ENCODE data around the gene MYORG.

MYORG gene

DNA sequence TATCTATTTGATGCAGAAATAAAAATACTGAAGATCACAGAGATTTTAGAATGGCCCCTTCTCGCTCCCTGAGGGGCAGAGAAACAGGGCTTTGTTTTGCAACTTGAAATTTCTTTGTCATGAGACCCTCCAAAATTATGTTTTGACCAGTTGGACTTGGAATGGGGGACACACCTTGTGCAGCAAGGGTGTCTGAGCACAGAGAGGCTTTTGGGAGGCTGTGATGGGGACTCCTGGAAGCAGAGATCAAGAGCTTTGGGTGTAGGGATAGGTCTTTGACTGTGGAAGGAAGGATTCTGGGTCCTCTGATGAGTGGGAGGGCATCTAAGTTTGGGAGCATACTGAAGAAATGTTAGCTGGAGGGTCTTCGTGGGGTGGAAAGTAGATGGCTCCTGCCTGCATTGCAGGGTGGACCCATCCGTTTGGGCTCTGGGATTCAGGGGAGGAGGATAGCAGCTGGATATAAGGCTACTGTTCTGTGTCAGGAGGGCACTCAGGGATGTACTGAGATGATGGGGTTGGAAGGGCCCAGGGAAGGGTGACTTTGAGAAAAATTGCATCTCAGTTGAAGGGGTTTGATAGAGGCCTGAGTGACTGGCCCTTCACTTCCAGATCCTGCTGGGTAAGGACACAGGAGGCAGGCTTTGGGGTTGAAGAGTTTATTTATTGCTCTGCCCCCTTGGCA, 1.8 kb upstream of the MYORG start:
- Histone ChIP-seq H3K4me1 (ENCODE audit: control insufficient read depth, insufficient read depth, low read length) (peaks cover 10% of the 10 kb centered on the region), H3K36me3 (ENCODE audit: control insufficient read depth, insufficient read depth, low read length) (no peaks in the 10 kb centered on the region), H3K9me3 (ENCODE audit: control insufficient read depth, low read length) (no peaks in the 10 kb centered on the region), H3K27ac (ENCODE audit: insufficient read depth, low read depth, low read length, poor library complexity, severe bottlenecking) (no peak overlapping the region), H3K4me3 (ENCODE audit: insufficient read depth, low read depth, low read length) (no peak overlapping the region), H3K27me3 (ENCODE audit: control insufficient read depth, insufficient read depth, low read length, poor library complexity, severe bottlenecking) (peaks cover 92% of the 10 kb centered on the region)
- 88 to 91% methylated on average over 3 of the region's 3 CpGs for WGBS, 2 experiments

DNA sequence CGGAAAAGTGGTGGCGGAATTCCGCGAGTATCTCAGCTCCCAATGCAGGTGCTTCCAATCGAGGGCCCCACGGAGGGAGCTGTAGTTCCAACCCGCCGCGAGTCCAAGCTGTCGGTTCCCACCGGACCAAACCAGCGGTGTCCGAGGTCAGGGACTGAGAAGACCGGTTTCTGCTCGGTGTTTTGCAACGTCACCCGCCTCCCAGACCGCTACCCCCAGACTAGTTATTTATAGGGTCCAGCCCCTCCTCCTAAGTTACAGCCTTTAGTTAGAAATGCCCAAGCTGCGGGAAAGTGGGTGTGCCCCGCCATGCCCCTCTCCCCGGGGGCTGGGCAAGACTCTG, 677 bp upstream of the MYORG start:
- WGBS, 2 experiments = 23 to 29% methylated on average over 19 to 21 of the region's 21 CpGs
- Histone ChIP-seq H3K27ac (ENCODE audit: insufficient read depth, low read depth, low read length, poor library complexity, severe bottlenecking) (no peak overlapping the region), H3K27me3 (ENCODE audit: control insufficient read depth, insufficient read depth, low read length, poor library complexity, severe bottlenecking) (peaks cover 83% of the 10 kb centered on the region), H3K4me3 (ENCODE audit: insufficient read depth, low read depth, low read length) (peak overlapping the region; percentile 44), H3K4me1 (ENCODE audit: control insufficient read depth, insufficient read depth, low read length) (peaks cover 10% of the 10 kb centered on the region), H3K9me3 (ENCODE audit: control insufficient read depth, low read length) (no peaks in the 10 kb centered on the region), H3K36me3 (ENCODE audit: control insufficient read depth, insufficient read depth, low read length) (no peaks in the 10 kb centered on the region)

DNA sequence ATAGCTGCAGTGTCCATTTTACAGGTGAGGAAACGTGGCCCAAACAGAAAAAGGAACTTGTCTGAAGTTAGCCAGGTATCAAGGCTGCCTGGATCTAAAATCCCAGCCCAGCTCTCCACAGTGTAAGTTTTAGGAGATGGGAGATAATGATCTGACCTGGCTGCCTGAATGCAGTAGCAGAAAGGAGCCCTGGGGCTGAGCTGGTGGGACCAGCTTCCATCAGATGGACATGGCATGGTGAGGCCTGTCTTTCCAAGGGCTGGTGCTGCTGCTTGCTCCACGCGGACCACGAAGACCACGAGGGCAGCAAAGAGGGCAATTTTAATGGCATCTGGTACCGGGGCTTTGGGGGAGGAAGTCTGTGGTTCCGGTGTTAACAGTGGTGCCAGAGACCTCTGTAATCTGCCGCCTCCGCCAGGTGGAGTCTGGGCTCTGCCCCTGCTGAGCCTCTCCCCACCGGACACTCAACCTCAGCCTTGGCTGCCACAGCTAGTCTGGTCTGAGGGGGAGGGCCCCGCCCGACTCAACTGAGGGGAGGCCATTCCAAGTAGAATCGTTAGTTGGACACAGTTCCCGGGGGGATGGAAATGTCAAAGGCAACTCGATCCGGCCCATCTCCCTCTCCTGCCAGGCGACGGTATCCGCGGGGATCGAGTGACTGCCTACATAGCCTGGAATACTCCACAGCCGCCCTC, 650 bp downstream of the MYORG start:
- Histone ChIP-seq H3K27ac (ENCODE audit: insufficient read depth, low read depth, low read length, poor library complexity, severe bottlenecking) (no peak overlapping the region), H3K27me3 (ENCODE audit: control insufficient read depth, insufficient read depth, low read length, poor library complexity, severe bottlenecking) (peaks cover 70% of the 10 kb centered on the region), H3K4me3 (ENCODE audit: insufficient read depth, low read depth, low read length) (peak overlapping the region; percentile 44), H3K9me3 (ENCODE audit: control insufficient read depth, low read length) (no peaks in the 10 kb centered on the region), H3K4me1 (ENCODE audit: control insufficient read depth, insufficient read depth, low read length) (peaks cover 6% of the 10 kb centered on the region), H3K36me3 (ENCODE audit: control insufficient read depth, insufficient read depth, low read length) (no peaks in the 10 kb centered on the region)
- 8 to 9% methylated on average over 22 of the region's 22 CpGs for WGBS, 2 experiments

DNA sequence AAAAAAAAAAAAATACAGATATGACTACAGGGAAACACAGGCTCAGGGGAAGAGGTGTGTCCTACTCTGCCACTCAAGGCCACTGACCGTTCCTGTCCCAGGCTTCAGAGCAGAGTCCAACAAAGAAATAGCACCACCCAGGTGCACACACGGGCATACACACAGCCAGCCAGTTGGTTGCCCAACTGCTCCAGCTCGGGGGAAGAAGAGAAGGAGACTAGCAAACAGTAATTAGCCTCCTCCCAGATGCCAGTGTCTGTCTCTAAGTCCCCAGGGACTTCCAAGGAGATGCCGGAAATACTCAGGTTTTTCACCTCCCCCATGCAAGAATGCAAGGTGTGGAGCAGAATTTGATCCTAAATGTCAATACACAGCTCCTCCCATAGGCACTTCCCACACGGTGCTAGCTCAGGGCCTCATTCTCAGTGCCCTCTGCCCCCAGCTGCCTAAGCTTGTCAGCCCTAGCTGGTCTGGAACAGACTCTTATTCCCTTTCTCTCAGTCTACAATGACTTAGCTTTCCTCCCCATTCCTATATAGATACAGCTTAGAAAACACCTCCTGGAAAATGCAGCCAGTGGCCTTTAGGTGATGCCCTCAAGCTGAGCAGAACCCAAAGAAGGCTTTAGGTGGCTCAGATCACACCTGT, 1.7 kb downstream of the MYORG start:
- 55 to 61% methylated on average over 5 of the region's 5 CpGs for WGBS, 2 experiments
- peaks cover 59% of the 10 kb centered on the region for H3K27me3 ChIP-seq (ENCODE audit: control insufficient read depth, insufficient read depth, low read length, poor library complexity, severe bottlenecking)

DNA sequence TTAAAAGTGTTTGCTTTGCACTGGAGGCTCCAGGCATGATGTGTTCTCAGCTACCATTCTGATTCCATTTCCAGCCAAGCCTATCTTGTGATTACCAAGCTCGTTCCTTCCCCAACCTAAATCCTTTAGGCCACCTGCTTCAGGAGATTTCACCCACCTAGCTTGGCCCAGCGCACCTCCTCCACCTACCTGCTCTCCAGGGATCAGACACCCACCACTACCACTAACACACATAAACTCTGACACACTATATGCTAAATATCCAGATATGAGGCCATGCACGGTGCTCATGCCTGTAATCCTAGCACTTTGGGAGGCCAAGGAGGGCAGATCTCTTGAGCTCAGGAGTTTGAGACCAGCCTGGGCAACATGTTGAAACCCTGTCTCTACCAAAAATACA, 2.4 kb downstream of the MYORG start:
- Histone ChIP-seq H3K9me3 (ENCODE audit: control insufficient read depth, low read length) (no peaks in the 10 kb centered on the region), H3K27ac (ENCODE audit: insufficient read depth, low read depth, low read length, poor library complexity, severe bottlenecking) (no peak overlapping the region), H3K27me3 (ENCODE audit: control insufficient read depth, insufficient read depth, low read length, poor library complexity, severe bottlenecking) (peaks cover 52% of the 10 kb centered on the region), H3K4me1 (ENCODE audit: control insufficient read depth, insufficient read depth, low read length) (no peaks in the 10 kb centered on the region), H3K4me3 (ENCODE audit: insufficient read depth, low read depth, low read length) (no peak overlapping the region), H3K36me3 (ENCODE audit: control insufficient read depth, insufficient read depth, low read length) (no peaks in the 10 kb centered on the region)
- WGBS, 2 experiments = 83 to 87% methylated on average over 3 of the region's 3 CpGs

More for the DNA sequence above, 1.7 kb downstream of the MYORG start:
- Histone ChIP-seq H3K4me3 (ENCODE audit: insufficient read depth, low read depth, low read length) (no peak overlapping the region), H3K36me3 (ENCODE audit: control insufficient read depth, insufficient read depth, low read length) (no peaks in the 10 kb centered on the region), H3K27ac (ENCODE audit: insufficient read depth, low read depth, low read length, poor library complexity, severe bottlenecking) (no peak overlapping the region), H3K4me1 (ENCODE audit: control insufficient read depth, insufficient read depth, low read length) (peaks cover 1% of the 10 kb centered on the region), H3K9me3 (ENCODE audit: control insufficient read depth, low read length) (no peaks in the 10 kb centered on the region)

DNA sequence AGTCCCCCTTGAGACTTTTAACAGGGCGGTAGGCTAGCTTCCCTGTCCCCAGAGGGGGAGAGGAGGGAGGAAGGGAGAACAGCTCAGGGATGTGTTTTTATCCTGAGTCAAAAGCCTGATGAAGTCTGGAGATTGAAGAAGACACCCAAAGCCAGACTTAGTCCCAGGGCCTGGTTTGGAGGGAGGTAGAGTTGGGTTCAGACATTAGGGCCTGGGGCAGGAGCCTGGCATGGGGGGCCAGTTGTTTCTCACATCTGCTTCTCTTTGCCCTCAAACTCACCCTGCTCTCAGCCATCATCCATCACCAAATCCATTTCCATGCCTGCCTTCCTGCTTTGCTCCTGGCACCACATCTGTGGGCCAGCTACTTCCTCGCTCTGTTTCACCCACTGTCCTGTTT, 2.9 kb downstream of the MYORG start:
- Histone ChIP-seq H3K27me3 (ENCODE audit: control insufficient read depth, insufficient read depth, low read length, poor library complexity, severe bottlenecking) (peaks cover 47% of the 10 kb centered on the region), H3K4me1 (ENCODE audit: control insufficient read depth, insufficient read depth, low read length) (no peaks in the 10 kb centered on the region), H3K36me3 (ENCODE audit: control insufficient read depth, insufficient read depth, low read length) (no peaks in the 10 kb centered on the region), H3K27ac (ENCODE audit: insufficient read depth, low read depth, low read length, poor library complexity, severe bottlenecking) (no peak overlapping the region), H3K4me3 (ENCODE audit: insufficient read depth, low read depth, low read length) (no peak overlapping the region), H3K9me3 (ENCODE audit: control insufficient read depth, low read length) (no peaks in the 10 kb centered on the region)
- WGBS, 2 experiments = 89 to 90% methylated on average over 2 of the region's 2 CpGs

DNA sequence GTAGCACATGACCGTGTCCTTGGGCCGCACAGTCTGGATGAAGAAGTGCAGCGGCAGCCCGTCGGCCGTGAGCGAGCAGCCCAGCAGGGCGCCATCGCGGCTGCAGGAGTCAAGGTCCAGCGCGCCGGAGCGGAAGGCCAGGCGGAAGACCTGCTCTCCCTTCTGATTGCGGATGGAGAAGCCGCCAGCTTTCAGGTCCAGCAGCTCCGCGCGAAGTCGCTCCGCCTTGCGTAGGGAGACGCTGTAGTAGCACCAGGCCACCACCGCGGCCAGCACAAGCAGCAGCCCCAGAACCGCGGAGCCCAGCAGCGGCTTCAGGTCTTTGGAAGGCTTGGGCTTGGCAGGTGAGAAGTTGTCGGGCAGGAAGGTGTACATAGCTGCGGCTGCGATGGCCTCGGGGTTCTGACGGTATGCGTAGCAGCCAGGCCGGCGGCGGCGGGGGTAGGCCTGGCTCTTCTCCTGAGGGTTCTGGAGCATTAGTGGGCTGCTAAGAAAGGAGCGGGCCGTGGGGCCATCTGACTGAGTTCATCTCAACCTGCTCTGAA, 4.2 kb downstream of the MYORG start:
- Histone ChIP-seq H3K36me3 (ENCODE audit: control insufficient read depth, insufficient read depth, low read length) (no peaks in the 10 kb centered on the region), H3K4me1 (ENCODE audit: control insufficient read depth, insufficient read depth, low read length) (no peaks in the 10 kb centered on the region), H3K27me3 (ENCODE audit: control insufficient read depth, insufficient read depth, low read length, poor library complexity, severe bottlenecking) (peaks cover 34% of the 10 kb centered on the region), H3K4me3 (ENCODE audit: insufficient read depth, low read depth, low read length) (no peak overlapping the region), H3K27ac (ENCODE audit: insufficient read depth, low read depth, low read length, poor library complexity, severe bottlenecking) (no peak overlapping the region), H3K9me3 (ENCODE audit: control insufficient read depth, low read length) (no peaks in the 10 kb centered on the region)
- WGBS, 2 experiments = 96% methylated on average over 41 of the region's 41 CpGs

DNA sequence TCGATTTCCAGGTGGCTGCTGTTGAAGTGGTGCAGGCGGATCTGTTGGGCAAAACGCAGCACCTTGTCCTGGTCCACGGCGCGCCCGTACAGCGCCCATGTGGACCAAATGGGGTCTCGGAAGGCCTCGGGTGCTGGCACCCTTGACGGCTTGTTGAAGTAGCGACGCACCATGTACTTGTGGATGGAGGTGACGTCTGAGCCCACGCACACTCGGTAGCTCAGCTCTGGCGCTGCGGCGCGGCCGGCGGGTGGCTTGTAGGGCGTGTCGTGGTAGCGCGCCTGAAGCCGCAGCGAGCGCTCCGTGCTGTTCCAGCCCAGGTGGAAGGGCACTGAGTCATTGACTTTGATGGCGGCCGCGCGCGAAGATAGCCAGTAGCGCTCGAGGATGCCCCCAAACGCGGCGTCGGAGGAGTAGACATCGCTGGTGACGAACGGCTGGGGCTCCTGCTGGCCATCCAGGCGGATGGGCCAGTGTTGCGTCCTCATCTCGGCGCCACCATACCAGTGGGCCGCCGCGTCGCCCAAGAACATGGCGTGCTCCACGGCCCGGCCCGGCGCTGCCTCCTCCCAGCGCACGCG, 4.7 kb downstream of the MYORG start:
- H3K27me3 ChIP-seq (ENCODE audit: control insufficient read depth, insufficient read depth, low read length, poor library complexity, severe bottlenecking) = peaks cover 29% of the 10 kb centered on the region
- H3K4me1 ChIP-seq (ENCODE audit: control insufficient read depth, insufficient read depth, low read length) = no peaks in the 10 kb centered on the region
- H3K27ac ChIP-seq (ENCODE audit: insufficient read depth, low read depth, low read length, poor library complexity, severe bottlenecking) = no peak overlapping the region
- no peaks in the 10 kb centered on the region for H3K9me3 ChIP-seq (ENCODE audit: control insufficient read depth, low read length)
- H3K4me3 ChIP-seq (ENCODE audit: insufficient read depth, low read depth, low read length) = no peak overlapping the region
- 97 to 98% methylated on average over 60 of the region's 60 CpGs for WGBS, 2 experiments
- H3K36me3 ChIP-seq (ENCODE audit: control insufficient read depth, insufficient read depth, low read length) = no peaks in the 10 kb centered on the region

DNA sequence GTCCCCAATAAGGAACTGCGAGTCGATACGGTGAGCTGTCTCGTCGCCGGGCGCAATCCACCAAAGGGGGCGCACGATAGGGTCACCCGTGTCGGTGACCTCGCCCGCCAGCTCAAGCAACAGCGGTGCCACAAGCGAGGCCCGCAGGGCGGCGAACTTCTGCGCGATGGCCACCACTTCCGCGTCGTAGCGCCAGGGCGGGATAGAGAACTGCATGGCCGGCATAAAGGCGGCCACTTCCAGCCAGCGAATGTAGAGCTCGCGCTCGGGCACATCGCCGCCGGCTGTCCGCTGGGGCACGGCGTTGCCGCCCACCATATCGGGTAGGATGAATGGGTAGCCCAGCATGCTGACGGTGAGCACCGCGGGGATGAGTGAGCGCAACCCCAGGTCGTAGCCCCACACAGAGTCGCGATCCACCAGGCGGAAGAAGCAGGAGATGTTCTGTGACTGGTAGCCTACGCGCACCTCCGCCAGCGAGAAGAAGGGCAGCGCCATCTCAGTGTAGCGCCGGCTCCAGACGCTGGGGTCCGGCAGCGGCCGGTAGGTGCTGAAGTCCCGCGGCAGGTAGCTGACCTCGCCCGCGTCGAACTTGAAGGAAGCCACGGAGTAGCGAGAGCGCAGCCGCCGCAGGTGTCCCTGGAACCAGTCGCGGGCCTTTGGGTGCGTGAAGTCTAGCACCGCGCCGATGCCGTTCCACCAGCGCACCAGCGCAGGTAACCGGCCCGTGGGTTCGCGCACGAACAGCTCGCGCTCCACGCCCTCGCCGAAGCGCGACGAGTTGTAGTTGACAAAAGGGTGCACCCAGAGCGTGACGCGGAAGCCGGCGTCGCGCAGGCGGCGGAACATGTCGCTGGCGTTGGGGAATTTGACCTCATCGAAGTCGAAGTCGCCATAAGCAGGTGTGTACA, 5.5 kb downstream of the MYORG start:
- H3K9me3 ChIP-seq (ENCODE audit: control insufficient read depth, low read length) = no peaks in the 10 kb centered on the region
- no peak overlapping the region for H3K4me3 ChIP-seq (ENCODE audit: insufficient read depth, low read depth, low read length)
- H3K27me3 ChIP-seq (ENCODE audit: control insufficient read depth, insufficient read depth, low read length, poor library complexity, severe bottlenecking) = peaks cover 21% of the 10 kb centered on the region
- H3K4me1 ChIP-seq (ENCODE audit: control insufficient read depth, insufficient read depth, low read length) = no peaks in the 10 kb centered on the region
- WGBS, 2 experiments = 97% methylated on average over 105 of the region's 105 CpGs
- H3K27ac ChIP-seq (ENCODE audit: insufficient read depth, low read depth, low read length, poor library complexity, severe bottlenecking) = no peak overlapping the region
- no peaks in the 10 kb centered on the region for H3K36me3 ChIP-seq (ENCODE audit: control insufficient read depth, insufficient read depth, low read length)
